ENCODE data around the gene ABCA13.

GRCh38 chr7:48502021-48502420 is 330.8 kb downstream of the ABCA13 start:
- TF ChIP-seq, protein P1, sequence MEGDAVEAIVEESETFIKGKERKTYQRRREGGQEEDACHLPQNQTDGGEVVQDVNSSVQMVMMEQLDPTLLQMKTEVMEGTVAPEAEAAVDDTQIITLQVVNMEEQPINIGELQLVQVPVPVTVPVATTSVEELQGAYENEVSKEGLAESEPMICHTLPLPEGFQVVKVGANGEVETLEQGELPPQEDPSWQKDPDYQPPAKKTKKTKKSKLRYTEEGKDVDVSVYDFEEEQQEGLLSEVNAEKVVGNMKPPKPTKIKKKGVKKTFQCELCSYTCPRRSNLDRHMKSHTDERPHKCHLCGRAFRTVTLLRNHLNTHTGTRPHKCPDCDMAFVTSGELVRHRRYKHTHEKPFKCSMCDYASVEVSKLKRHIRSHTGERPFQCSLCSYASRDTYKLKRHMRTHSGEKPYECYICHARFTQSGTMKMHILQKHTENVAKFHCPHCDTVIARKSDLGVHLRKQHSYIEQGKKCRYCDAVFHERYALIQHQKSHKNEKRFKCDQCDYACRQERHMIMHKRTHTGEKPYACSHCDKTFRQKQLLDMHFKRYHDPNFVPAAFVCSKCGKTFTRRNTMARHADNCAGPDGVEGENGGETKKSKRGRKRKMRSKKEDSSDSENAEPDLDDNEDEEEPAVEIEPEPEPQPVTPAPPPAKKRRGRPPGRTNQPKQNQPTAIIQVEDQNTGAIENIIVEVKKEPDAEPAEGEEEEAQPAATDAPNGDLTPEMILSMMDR (IDR thresholded peaks at IDR 0.05; ENCODE audit: extremely low read depth in 1 of 2, insufficient read depth in 1 of 2, low read depth in 1 of 2, low read length in 2 of 2): no peak
- TF ChIP-seq MYC (IDR thresholded peaks at IDR 0.05; ENCODE audit: low read depth, low read length) (no peak), POLR2AphosphoS5 (IDR thresholded peaks at IDR 0.05; ENCODE audit: insufficient read depth, low read depth, low read length) (no peak), EZH2 (IDR thresholded peaks at IDR 0.05; ENCODE audit: borderline replicate concordance, low read depth, low read length, severe bottlenecking) (no peak), POLR2A (IDR thresholded peaks at IDR 0.05; ENCODE audit: low read depth, low read length) (no peak), MAX (IDR thresholded peaks at IDR 0.05; ENCODE audit: insufficient read depth, insufficient read length) (no peak), JUN (IDR thresholded peaks at IDR 0.05; ENCODE audit: borderline replicate concordance, insufficient read depth, insufficient read length, low read depth) (no peak), FOS (IDR thresholded peaks at IDR 0.05; ENCODE audit: borderline replicate concordance, insufficient read depth, low read length) (no peak)
